HG02981 (cell line): ENCODE measurements around the gene SLC25A47.
"Not testable (repeated sequence)": the region's sequence is repeated elsewhere in the genome, so short reads cannot be mapped to it uniquely, and the experiment has no call there.

ENCODE experiments used
- ATAC-seq: cut with Tn5 transposase; IDR thresholded peaks from one replicate; pipeline ENCODE4 v1.9.1; 2021; ENCODE audit warnings: mild to moderate bottlenecking, moderate library complexity; ENCODE audit not compliant: unreplicated experiment

Gene SLC25A47

DNA sequence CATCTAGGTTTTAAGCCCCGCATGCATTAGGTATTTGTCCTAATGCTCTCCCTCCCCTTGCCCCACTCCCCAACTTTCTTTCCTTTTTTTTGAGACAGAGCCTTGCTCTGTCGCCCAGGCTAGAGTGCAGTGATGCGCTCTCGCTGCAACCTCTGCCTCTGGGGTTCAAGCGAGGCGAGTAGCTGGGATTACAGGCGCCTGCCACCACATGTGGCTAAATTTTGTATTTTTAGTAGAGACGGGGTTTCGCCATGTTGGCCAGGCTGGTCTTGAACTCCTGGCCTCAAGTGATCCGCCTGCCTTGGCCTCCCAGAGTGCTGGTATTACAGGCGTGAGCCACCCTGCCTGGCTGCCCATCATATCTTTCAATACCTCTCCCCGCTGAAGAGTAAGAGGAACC, 19.7 kb downstream of the SLC25A47 start:
- ATAC-seq: not testable (repeated sequence)

DNA sequence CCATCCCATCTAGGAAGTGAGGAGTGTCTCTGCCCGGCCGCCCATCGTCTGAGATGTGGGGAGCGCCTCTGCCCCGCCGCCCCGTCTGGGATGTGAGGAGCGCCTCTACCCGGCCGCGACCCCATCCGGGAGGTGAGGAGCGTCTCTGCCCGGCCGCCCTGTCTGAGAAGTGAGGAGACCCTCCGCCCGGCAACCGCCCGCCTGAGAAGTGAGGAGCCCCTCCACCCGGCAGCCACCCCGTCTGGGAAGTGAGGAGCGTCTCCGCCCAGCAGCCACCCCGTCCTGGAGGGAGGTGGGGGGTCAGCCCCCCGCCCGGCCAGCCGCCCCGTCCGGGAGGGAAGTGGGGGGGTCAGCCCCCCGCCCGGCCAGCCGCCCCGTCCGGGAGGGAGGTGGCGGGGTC, 21.5 kb downstream of the SLC25A47 start:
- ATAC-seq: not testable (repeated sequence)

DNA sequence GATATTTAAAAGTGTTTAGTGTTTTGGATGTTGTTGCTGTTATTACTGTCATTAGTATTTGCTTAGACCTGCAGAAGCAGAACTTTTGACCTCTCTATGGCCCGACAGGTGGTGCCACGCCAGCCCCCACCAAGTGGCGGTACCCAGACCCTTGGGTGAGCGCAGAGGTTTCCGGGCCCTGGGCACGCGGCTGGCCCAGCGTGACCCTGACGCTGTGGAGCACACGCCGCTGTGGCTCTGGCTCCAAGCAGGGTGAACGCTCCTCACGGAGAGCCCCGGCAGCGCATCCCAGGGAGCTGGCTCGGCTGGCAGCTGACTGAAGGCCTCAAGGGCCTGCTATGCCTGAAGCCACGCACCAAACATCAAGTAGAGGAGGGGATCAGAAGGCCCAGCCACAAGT, 22.6 kb downstream of the SLC25A47 start:
- ATAC-seq: no peak

DNA sequence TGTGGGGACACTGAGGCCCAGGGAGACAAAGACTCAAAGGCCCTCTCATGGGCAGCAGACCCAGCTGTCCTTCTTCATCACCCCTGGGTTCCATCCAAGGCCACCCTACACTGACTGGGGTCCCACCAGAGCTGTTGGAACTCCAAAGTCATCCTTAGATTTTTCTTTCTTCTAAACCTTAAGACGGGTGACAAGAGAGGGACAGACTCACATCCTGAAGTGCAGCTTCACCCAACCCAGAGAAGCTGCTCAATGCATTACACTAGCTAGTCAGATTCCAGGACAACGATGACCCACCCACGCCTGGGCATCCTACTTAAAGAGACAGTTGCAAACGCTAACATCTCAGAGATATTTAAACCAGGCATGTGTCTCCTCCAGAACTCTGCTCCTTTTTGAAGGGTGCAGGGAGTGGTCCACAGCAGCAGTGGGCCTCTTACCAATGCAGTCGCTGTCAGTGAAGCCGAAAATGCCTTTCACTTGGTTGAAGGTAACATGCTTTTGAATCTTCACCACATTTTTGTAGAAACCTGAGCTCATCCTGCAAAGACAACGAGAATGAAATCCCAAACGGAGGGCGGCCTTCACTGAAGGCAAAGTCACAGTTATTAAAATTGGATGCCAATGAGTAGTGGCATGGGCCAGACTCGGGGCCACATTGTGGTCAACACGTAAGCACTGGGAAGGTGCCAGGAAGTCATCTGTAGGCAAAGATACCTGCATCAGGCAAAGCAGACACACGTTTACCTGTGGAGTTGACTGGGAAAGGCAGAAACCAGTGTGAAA, 23.4 kb downstream of the SLC25A47 start:
- no peak for ATAC-seq

DNA sequence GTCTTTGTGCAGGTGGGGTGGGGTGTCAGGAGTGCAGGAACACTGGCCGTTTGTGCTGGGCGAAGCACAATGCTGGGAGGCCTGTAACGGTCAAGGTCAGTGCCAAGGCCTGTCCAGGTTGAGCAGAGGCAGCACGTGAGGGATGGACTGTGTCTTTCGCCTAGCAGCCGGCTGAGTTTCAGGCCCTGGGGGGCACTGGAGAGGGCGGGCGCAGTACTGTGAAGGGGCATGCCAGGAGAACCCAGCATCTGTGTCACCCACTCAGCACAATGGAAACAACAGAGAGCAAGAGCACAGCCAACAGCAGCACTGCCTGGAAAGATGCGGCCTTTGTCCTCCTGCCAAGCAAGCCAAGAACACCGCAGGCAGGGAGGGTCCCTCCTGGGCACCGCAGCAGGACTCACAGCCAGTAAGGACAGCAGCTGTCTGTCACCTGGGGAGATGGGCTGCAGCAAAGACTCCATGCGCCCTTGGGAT, 25.2 kb downstream of the SLC25A47 start:
- no peak for ATAC-seq

DNA sequence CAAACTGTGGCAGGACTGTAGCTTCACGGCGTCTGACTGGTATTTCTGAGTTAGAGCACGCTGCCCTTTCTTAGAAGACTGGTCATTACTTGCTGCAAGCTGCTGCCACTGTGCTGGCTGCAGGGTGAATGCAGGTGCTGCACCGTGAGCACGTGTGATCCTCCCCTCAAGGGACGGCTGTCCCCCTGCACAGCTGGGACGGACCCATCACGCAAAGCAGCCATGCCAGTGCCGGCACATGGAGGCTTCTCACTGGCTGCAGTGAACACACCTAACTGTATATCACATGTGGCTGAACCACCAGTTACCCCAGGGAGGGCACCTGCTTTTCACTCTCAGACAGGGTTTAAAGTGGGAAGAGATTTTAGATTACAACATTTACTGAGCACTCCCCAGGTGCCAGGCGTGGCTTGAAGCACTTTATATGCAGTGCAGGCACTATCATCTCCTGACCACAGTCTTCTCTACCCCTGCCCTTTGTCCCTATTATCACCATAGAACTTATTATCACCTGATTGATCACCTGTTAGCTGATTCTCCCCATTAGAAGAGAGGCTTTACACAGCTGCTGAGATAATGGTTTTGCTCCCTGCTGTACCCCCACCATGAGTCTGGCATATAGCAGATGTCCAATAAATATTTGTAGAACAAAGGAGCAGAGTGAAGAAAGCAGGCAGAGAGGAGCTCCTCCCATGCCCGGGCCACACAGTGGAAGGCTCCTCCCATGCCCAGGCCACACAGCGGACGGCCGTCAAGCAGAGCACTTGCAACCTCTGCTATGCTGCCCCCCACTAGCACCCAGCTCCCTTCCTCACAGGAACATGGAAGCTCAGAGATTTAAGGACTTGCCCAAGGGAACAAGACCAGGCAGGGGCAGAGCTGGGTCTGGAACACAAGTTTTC, 25.9 kb downstream of the SLC25A47 start:
- ATAC-seq: no peak

DNA sequence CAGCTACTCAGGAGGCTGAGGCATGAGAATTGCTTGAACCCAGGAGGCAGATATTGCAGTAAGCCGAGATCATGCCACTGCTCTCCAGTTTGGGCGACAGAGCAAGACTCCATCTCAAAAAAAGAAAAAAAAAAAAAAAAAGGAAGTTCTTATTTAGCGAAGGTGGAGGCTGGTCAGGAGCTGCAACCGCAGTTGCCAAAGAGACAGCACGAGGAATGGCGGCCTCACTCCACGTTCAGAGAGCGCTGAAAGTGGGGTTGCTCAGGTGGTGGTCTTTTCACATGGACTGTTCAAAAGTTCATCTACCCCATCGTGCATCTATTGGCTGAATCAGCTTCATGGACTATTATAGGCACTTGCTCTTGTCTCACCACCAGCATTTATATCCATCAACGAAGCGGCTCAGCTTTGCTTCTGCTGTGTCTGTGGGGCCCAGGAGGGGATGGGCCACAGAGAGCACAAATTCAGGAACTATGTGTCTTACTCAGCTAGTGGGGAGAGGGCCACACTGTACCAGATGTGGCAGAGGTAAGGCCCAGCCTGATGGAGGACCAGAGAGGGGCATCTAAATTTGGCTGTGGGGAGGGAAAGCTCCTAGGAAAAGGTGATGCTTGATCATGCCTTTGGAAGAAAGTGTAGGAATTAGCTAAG, 27.3 kb downstream of the SLC25A47 start:
- no peak for ATAC-seq

DNA sequence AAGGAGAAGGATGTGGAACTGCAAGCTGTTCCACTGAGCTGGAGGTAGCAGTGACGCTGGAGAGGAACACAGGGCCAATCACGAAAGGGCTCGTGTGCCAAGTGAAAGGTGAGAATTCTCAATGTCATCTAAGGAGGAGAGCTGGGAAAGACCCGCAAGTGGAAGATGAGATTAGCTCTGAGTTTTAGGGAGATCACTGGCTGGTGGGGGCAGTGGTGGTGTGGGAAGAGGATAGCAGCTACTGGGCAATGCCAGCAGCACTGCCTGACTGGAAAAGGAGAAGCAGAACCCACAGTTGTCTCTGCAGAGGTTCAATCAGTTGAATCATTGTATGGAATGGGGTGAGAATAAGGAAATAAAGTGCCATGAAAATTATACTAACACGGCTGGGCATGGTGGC, 27.8 kb downstream of the SLC25A47 start:
- no peak for ATAC-seq

DNA sequence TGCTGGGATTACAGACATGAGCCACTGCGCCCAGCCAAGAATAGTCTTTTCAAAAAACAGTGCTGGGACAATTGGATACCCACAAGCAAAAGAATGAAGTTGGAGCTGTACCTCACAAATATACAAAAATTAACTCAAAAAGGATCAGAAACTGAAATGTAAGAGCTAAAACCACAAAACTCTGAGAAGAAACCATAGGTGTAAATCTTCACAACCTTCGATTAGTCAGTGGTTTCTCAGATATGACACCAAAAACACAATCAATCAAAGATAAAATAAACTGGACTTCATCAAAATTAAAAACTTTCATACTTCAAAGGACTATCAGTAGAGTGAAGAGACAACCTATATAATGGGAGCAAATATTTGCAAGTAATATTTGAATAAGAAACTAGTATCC, 35.3 kb downstream of the SLC25A47 start:
- no peak for ATAC-seq

DNA sequence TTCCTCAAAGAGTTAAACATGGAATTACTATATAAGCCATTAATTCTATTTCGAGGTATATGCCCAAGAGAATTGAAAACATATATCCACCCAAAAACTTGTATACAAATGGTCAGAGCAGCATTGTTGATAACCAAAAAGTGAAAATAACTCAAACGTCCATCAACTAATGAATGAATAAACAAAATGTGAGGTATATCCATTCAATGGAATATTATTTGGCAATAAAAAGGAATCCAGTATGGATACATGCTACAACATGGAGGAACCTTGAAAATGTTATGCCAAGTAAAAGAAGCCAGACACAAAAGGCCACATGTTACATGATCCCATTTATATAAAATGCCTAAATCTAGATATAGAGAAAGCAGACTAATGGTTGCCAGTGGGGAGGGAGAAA, 36.0 kb downstream of the SLC25A47 start:
- ATAC-seq: no peak

DNA sequence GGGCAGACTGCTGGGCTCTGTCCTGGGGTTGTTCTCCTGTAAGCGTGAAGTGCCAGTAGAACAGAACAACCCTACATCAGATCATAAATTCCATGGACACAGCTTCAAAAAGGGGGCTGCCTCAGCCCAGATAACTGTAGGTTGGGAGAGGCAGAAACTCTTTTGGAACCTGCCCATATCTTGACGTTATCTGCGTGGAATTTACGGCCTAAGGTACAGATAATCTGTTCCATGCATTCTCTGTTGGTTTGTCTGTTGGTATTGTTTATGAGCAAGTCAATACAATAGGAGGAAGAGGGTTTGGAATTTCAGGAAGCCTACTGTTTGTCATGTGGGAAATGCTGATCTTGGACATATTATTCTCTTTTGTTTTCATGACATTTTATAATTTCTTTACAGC, 36.7 kb downstream of the SLC25A47 start:
- no peak for ATAC-seq

DNA sequence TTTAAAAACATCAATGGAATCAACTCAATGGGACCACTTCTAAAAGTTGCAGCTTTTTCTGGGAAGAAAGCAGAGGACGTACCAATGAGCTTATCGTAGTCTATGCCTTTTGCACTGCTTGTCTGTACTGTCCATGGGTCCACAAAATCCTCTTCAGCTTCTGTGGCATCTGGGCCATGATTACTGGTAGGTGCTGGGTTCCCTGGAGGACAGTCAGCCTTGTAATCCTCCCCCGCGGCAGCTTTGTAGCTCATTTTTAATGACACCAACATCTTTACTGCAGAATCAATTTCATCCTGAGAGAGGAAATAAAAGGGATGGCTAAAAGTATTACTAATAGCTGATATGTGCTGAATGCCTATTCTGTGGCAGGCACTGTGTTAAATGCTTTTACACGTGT, 38.5 kb downstream of the SLC25A47 start:
- ATAC-seq: no peak

DNA sequence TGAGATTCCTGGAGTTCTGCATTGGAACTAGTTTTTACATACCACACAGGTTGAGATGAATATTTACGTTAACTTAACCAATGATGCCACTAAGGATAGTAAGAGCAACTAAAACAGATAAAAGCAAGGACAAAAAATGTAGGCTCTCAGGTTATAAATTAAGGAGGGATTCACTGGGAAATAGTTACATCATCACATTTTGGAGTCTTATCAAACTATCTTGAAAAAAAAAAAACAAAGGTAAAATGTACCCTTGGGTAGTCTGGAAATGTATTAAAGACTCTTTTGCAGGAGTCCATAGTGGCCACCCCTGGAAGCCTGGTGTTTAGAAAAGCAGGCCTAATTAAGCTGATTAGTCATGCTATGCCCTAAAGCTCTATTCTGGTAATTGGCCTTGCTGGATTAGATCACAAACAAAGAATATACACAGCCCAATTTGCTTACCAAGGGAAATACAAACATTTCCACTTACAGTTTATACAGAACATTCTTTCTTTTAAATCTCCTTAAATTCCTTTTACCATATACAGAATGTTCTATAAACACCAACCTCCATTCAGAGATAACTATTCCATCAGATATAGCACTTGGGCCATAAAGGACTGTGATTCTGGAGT, 39.3 kb downstream of the SLC25A47 start:
- no peak for ATAC-seq

DNA sequence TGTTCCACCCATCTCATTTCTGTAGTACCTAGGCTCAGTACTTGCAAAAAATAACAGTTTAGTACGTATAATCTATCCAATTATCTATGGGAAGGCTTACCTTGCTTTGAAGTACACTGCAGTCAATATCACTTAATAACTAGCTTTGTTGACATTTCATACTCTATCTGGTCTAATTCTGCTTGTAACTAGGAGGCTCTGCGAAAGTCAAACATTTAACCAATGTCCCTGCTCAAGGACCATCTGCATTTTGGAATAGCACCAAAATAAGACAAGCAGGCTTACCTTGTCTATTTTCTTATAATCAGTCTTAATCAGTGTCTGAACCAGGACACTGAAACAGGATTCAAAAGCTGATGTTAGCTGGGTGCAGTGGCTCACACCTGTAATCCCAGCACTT, 39.9 kb downstream of the SLC25A47 start:
- ATAC-seq: no peak

DNA sequence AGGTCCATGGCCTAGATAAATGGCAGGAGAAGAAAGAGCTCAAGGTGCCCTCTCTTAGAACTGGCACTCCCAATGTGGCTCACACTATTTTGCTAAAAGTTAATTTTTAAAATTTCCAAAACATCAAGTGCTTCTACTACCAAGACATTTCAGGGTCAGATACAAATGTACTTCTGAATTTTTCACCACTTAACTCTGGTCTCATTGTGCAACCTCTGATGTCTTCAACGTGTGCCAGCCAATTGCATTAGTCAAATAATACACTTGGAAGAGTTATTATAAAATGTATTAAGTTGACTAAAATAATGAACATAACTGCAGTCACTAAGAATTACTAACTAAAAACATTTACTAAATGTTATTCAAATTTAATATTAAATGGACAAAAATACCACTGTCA, 41.3 kb downstream of the SLC25A47 start:
- no peak for ATAC-seq

DNA sequence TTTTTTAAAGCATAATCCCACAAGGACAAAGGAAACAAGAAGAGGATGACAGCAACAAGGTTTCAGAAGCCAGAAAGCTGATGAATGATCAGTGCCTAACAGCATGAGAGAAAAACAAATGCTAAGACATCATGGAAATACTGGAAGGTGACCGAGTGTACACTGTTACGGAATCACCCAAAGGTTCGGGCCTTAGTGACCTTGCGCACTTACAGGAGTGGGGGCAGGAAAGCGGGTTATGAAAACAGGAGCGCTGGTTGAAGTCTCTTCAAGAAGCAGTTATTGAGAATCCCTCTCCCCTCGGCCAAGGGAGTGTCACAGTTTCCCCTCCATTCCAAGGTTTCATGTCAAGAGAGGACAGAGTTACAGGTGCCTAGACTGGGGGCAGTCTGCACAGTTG, 42.6 kb downstream of the SLC25A47 start:
- ATAC-seq: no peak

DNA sequence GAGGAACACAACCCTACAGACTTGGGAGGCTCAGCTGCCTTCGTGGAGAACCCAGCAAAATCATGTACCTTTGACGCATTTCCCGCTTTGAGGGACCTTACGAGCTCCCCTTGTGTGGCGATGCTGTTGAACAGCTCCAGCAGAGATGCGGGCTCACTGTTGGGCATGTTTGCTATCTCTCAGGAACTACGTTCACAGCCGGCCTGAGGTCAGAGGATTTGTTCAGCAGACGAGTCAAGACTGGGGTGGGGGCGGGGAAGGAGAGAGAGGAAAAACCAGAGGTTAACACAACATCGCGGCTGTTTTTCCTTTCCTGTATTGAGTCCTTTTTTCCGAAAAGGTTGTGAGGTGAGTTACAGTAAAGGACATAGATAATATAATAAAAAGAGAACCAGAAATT, 45.9 kb downstream of the SLC25A47 start:
- no peak for ATAC-seq

DNA sequence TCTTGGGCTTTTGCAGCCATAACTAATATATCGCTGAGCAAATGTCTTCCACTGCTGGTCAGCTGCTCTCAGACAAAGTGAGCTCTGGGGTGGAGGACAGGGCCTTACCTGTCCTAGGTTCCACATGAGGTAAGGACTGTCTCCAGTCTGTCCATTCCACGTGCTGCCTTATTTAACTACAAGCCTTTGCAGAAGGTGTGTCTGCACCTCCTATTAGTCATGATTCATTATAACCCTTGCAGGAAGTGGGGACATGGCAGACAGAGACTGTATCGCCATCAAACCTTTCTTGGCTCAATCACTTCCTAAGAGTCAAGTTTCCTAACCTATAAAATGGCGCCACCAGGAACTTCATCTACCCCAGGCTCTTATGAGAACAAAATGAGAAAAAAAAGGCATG, 46.9 kb downstream of the SLC25A47 start:
- no peak for ATAC-seq

DNA sequence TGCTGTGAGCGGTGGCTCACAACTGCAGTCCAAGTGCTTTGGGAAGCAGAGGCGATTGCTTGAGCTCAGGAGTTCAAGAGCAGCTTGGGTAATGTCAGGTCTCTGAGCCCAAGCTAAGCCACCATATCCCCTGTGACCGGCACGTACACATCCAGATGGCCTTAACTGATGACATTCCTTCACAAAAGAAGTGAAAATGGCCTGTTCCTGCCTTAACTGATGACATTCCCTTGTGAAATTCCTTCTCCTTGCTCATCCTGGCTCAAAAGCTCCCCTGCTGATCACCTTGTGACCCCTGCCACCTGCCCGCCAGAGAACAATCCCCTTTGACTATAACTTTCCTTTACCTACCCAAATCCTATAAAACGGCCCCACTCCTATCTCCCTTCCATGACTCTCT, 48.6 kb downstream of the SLC25A47 start:
- ATAC-seq: no peak

DNA sequence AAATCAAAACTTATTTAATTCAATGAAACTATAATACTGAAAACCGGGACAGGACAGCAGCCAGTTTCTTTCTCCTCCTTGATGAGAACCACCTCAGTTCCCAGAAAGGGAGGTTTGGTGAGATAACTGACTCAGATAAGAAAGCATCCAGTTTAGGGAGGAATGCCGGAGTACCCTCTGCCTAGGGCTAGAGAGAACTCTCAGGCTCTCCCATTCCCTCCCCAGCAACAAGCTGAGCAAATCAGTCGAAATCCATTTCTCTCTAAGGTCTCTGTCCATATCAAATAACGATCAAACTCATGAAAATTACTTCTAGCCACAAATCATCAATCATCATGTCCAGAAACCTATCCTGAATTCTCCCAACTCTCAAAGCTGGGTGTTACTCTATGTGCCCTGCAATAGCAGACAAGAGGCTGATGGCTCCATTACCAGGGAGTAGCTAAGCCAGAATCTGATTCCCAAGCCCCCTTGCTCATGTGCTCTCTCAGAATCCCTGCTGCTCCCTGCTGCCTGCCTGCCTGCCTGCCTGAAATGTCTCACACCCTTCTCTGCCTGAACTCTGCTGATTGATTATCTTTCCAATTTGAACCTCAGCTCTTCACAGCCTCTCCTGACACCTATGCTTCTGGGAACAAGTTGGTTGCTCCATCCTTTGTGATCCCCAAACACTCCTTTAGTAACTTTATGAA, 49.4 kb downstream of the SLC25A47 start:
- no peak for ATAC-seq

DNA sequence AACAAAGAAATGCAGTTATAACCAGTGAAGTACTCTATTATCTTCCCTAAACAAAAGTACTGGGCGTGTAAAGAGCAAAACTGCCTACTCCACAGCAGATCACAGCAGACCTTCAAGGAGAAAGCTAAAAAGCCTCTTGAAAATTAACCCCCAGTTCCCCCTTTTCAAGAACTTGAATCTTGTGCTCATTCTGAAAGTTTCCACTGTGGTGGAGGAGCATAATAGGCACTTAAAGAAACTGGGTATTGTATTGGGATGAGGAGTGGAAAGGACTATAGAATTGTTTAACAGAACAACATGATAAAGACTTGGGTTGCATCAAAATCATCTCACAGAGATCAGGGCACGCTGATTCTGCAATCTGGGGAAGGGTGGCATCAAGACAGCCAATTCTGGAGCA, 51.1 kb downstream of the SLC25A47 start:
- no peak for ATAC-seq
